Effector memory CD4-positive, alpha-beta T cell (primary cell): ENCODE results near the gene ZNF184.

Experiments
- DNase-seq, 3 donors: peaks; one replicate each; pipeline ENCODE4 v3.0.0-alpha.2; 2020
- H3K27ac ChIP-seq: 2 replicates; pipeline ENCODE4 v1.7.0; 2013; ENCODE audit warnings: mild to moderate bottlenecking, low read length, moderate library complexity; ENCODE audit not compliant: insufficient read depth, poor library complexity, severe bottlenecking
- H3K27me3 ChIP-seq: replicated peaks from 2 replicates; pipeline ENCODE4 v1.7.0; 2013; ENCODE audit warnings: mild to moderate bottlenecking, low read length; ENCODE audit not compliant: insufficient read depth, control insufficient read depth, poor library complexity, severe bottlenecking
- H3K36me3 ChIP-seq: 2 replicates; pipeline ENCODE4 v1.7.0; 2013; ENCODE audit warnings: mild to moderate bottlenecking, low read length, moderate library complexity; ENCODE audit not compliant: control insufficient read depth, insufficient read depth
- H3K4me1 ChIP-seq: 2 replicates; pipeline ENCODE4 v1.7.0; 2013; ENCODE audit warnings: low read length, mild to moderate bottlenecking; ENCODE audit not compliant: control insufficient read depth, insufficient read depth, poor library complexity, severe bottlenecking
- H3K4me3 ChIP-seq: 2 replicates; pipeline ENCODE4 v1.7.0; 2013; ENCODE audit warnings: low read length, low read depth, mild to moderate bottlenecking; ENCODE audit not compliant: insufficient read depth, poor library complexity, severe bottlenecking
- H3K9me3 ChIP-seq: 2 replicates; pipeline ENCODE4 v1.7.0; 2013; ENCODE audit warnings: mild to moderate bottlenecking, low read length, moderate library complexity; ENCODE audit not compliant: control insufficient read depth

The ZNF184 gene

DNA sequence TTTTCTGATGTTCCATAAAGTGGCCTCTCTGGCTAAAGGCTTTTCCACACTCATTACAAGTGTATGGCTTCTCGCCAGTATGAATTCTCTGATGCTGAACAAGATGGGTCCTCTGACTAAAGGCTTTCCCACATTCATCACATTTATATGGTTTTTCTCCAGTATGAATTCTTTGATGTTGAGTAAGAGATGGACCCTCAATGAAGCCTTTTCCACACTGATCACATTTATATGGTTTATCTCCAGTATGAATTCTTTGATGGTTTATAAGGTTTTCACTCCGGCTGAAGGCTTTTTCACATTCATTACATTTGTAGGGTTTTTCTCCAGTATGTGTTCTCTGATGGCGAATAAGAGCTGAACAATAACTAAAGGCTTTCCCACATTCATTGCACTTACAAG, 20.4 kb downstream of the ZNF184 start:
- no peaks in the 10 kb centered on the region for H3K4me1 ChIP-seq
- H3K4me3 ChIP-seq: no peak overlapping the region
- DNase-seq: no peak
- H3K9me3 ChIP-seq: peaks cover 68% of the 10 kb centered on the region
- no peaks in the 10 kb centered on the region for H3K27me3 ChIP-seq
- peaks cover 61% of the 10 kb centered on the region for H3K36me3 ChIP-seq
- H3K27ac ChIP-seq: no peak overlapping the region

DNA sequence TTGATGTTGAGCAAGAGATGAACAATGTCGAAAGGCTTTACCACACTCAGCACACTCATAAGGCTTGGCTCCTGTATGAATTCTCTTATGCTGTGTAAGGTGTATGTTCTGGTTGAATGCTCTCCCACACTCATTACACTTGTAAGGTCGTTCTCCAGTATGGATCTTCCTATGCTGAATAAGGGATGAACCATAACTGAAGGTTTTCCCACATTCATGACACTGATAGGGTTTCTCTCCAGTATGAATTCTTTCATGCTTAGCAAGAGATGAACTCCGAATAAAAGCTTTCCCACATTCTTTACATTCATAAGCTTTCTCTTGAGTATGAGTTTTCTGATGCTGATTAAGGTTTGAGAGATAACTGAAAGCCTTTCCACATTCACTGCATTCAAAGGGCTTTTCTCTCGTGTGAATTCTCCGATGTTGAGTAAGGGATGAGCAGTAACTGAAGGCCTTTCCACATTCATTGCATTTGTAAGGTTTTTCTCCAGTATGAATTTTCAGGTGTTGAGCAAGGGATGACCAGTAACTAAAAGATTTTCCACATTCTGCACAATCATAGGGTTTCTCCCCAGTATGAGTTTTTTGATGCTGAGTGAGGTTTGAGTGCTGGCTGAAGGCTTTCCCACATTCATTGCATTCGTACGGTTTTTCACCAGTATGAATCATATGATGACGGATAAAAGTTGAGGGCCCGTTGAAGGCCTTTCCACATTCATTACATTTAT, 21.1 kb downstream of the ZNF184 start:
- no peak for DNase-seq
- Histone ChIP-seq H3K27ac (no peak overlapping the region), H3K4me3 (no peak overlapping the region), H3K4me1 (no peaks in the 10 kb centered on the region), H3K36me3 (peaks cover 55% of the 10 kb centered on the region), H3K27me3 (no peaks in the 10 kb centered on the region), H3K9me3 (peaks cover 65% of the 10 kb centered on the region)

DNA sequence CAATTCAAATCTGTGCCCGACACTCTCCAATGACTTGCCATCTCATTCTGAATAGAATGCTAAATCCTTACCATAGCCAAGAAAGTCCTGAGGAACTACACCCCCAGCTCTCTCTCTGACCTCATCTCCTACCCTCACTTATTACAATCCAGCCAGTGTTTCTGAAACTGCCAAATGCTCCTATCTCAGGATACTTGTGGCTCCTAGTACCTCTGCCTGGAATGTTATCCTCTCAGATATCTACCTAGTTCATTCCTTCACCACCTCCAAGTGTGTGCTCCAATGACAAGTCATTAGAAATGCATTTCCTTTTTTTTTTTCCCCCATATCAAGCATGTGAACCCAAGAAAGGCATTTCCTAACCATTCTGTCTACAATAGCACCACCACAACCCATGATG, 24.4 kb downstream of the ZNF184 start:
- Histone ChIP-seq H3K36me3 (peaks cover 21% of the 10 kb centered on the region), H3K4me3 (no peak overlapping the region)

DNA sequence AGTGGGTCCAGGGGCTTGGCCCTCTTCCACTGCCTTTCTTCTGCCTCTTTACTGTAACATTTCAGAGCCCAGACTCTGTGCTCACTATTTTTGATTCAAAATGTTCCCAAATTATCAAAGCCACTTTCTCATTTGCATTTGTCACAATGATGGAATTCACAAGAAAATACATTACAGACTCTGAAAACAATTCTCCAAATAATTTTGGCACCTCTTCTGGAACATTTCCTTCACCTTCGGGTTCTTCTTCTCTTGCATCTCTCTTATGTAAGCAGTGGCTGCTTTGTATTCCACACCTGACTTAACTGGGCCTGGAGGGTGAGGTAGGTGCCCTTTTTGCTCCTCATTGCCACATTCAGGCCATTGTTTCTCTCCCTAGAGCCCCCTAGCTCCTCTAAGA, 30.0 kb downstream of the ZNF184 start:
- no peak overlapping the region for H3K27ac ChIP-seq
- H3K36me3 ChIP-seq: no peaks in the 10 kb centered on the region
- H3K4me3 ChIP-seq: no peak overlapping the region
- no peak for DNase-seq
- H3K9me3 ChIP-seq: peaks cover 6% of the 10 kb centered on the region
- H3K4me1 ChIP-seq: no peaks in the 10 kb centered on the region
- no peaks in the 10 kb centered on the region for H3K27me3 ChIP-seq

More for the DNA sequence above, 24.4 kb downstream of the ZNF184 start:
- H3K27me3 ChIP-seq: no peaks in the 10 kb centered on the region
- no peak for DNase-seq
- H3K27ac ChIP-seq: no peak overlapping the region
- no peaks in the 10 kb centered on the region for H3K4me1 ChIP-seq
- peaks cover 46% of the 10 kb centered on the region for H3K9me3 ChIP-seq

DNA sequence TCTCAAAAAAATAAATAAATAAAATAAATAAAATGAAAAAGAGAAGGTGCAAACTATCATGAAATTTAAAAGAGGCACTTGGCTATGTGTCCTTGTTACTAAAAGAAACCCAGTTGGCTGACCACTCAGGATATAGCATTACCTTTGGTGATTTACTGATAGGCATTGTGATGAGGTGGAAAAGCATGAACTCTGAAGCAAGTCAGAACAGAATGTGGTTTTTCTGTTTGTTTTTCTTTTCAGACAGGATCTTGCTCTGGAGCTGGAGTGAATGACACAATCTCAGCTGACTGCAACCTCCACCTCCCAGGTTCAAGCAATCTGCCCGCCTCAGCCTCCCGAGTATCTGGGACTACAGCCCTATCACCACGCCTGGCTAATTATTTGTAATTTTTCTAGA, 31.9 kb downstream of the ZNF184 start:
- Histone ChIP-seq H3K4me1 (no peaks in the 10 kb centered on the region), H3K4me3 (no peak overlapping the region), H3K27ac (no peak overlapping the region), H3K27me3 (no peaks in the 10 kb centered on the region), H3K36me3 (no peaks in the 10 kb centered on the region), H3K9me3 (no peaks in the 10 kb centered on the region)
- DNase-seq: no peak

DNA sequence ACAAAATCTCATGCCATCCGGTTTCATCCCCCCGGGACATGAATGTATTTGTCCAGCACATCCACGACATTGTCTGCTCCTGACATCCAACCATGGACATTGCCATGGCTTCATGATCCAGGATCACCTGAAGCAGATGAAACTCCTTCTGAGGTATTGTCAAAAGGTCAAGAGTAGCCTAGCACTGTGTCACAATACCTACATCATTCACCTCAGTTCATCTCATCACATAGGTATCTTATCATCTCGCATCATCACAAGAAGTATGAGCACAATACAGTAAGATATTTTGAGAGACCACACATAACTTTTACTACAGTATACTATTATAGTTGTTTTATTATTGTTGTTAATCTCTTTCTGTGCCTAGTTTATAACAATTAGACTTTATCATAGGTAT, 33.5 kb downstream of the ZNF184 start:
- H3K9me3 ChIP-seq: no peaks in the 10 kb centered on the region
- no peak for DNase-seq
- H3K27ac ChIP-seq: no peak overlapping the region
- H3K4me3 ChIP-seq: no peak overlapping the region
- H3K4me1 ChIP-seq: no peaks in the 10 kb centered on the region
- H3K36me3 ChIP-seq: no peaks in the 10 kb centered on the region
- H3K27me3 ChIP-seq: no peaks in the 10 kb centered on the region

DNA sequence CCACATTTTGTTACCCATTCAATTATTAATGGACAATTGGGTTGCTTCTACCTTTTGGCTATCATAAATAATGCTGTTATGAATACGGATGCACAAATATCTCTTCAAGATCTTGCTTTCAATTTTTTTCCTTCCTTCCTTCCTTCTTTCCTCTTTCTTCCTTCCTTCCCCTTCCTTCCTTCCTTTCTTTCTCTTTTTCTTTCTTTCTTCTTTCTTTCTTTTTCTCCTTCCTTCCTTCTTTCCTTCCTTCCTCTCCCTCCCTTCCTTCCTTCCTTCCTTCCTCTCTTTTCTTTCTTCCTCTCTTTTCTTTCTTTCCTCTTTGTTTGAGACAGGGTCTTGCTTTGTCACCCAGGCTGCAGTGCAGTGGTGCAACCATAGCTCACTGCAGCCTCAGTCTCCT, 39.2 kb downstream of the ZNF184 start:
- Histone ChIP-seq H3K4me1 (no peaks in the 10 kb centered on the region), H3K9me3 (no peaks in the 10 kb centered on the region), H3K27ac (no peak overlapping the region), H3K36me3 (no peaks in the 10 kb centered on the region), H3K4me3 (no peak overlapping the region), H3K27me3 (no peaks in the 10 kb centered on the region)
- no peak for DNase-seq

DNA sequence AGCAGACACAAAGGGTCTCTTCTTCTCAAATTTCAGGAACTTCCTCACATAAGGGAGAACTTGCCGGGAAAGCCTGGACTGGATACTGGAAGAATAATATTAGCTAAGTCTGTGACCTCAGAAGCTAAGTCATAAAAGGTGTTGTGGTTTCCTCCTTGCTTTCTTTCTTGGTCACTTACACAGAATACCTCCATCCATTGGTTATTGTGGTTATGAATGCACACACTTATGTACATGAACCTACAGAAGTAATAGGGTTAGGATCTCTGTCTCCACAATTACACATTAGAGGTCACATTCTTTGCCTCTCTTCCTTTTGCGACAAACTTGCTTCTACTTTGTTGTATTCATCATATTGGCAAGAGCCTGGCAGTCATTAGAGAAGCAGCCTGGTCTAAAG, 43.9 kb downstream of the ZNF184 start:
- no peak for DNase-seq
- no peaks in the 10 kb centered on the region for H3K36me3 ChIP-seq

DNA sequence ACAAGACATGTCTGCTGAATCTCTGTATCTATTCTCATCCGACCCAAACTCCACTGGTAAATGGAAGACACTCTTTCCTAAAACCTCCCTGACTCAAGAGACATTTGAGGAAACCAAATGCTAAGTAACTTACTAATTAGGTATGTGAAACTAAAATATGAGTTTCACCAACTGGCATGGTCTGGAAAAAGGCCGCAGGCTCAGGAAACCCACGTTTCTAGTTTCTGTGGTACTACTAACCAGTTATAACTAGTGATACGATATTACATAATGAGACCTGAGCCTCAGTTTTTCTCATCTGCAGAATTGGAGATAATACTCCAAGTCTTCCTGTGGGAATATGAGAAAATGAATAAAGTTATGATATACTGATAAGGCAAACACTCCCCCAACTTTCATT, 44.4 kb downstream of the ZNF184 start:
- Histone ChIP-seq H3K36me3 (no peaks in the 10 kb centered on the region), H3K4me1 (no peaks in the 10 kb centered on the region), H3K4me3 (no peak overlapping the region), H3K27ac (no peak overlapping the region), H3K9me3 (no peaks in the 10 kb centered on the region), H3K27me3 (no peaks in the 10 kb centered on the region)
- DNase-seq: no peak

More for the DNA sequence above, 43.9 kb downstream of the ZNF184 start:
- Histone ChIP-seq H3K27me3 (no peaks in the 10 kb centered on the region), H3K27ac (no peak overlapping the region), H3K9me3 (no peaks in the 10 kb centered on the region), H3K4me1 (no peaks in the 10 kb centered on the region), H3K4me3 (no peak overlapping the region)

DNA sequence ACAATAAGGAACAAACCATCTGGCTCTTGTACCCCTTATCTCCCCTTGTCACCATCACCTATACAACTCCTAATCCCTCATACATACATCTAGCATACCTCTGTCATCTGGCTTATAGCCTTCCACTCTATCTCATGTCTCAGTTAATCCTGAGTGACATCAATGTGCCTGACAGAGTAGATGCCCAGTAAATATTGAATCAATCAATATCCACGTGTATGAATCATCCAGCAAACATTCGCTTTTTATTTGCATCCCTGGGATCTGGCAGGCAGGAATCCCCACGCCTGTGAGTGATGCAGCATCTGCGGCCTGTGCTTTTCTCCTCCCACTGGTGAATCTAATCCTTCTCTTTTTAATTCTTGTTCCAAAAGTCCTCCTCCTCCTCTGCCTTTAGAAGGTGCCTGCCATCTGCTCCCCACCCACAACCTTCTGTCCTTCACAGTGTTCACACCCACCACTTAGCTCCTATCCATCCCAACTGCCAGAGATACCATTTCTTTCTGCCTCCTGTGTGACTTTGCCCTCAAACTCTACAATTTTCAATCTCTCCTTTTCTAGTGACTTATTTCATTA, 46.8 kb downstream of the ZNF184 start:
- no peaks in the 10 kb centered on the region for H3K27me3 ChIP-seq
- no peaks in the 10 kb centered on the region for H3K4me1 ChIP-seq
- H3K9me3 ChIP-seq: no peaks in the 10 kb centered on the region
- no peak overlapping the region for H3K4me3 ChIP-seq
- H3K36me3 ChIP-seq: no peaks in the 10 kb centered on the region
- DNase-seq: no peak
- no peak overlapping the region for H3K27ac ChIP-seq
